Measurements from ENCODE around the gene THEM4.
"Not testable (repeated sequence)": the region's sequence is repeated elsewhere in the genome, so short reads cannot be mapped to it uniquely, and the experiment has no call there.

THEM4 gene

DNA sequence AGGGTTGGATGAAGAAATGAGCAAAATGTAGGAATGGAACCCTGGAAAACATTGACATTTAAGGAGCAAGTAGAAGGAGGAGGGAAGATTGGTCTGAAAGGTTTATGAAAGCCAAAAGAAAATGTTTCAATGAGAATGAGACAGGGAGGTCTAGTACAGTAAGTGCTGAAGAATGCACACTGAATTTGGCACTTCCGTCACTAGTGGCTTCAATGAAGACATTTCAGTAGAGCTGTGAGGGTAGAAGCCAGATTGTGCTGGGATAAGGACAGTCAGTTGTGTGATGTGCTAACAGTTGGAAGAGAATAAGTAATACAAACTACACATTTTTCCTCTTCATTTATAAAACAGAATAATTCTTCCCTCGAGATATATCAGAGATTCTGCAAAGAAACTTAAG is 17.1 kb downstream of the THEM4 start:
- DNase-seq = no peak

DNA sequence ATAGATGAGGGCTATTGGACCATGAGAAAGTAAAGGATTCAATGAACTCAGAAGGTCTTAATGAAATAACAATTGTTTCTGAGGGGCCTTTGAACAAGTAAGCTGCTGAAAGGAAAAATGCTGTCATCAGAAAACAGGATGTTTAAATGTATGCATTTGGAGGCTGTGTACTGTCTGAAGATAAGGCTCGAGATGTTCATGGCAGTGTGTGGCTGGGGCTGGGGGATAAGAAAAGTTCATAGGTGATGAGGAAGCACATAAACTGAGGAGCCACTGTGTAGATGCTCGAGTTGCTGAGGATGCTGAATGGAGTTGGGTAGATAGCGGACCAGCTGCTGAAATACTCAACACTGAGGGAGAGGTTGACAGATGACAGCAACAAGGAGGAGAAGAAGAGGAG is 17.8 kb downstream of the THEM4 start:
- no peak for DNase-seq

DNA sequence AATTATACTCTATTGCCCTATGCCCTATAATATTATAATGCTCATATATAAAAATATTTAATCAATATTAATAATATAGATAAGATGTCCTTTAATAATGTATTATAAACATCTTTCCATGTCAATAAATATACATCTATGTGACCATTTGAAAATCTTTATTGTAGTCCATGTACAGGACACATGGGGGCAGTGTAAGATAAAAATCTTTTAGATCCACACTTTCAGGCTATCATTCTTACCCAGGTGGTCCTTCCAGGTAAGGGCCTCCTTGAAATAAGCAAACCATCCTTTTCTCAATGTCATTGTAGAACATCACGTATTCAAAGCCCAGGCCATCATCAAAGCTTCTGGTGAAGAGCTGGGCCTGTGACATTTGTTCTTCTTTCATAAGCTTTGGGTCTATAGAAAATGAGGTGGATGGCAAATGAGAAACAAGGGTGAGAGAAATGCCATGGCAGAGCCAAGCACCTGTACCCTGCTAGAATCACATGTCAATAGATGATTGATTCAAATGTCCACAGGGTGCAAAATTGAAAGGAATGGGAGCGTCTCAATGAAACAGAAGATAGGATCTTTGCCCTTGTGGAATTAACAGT is 20.2 kb downstream of the THEM4 start:
- DNase-seq = no peak

DNA sequence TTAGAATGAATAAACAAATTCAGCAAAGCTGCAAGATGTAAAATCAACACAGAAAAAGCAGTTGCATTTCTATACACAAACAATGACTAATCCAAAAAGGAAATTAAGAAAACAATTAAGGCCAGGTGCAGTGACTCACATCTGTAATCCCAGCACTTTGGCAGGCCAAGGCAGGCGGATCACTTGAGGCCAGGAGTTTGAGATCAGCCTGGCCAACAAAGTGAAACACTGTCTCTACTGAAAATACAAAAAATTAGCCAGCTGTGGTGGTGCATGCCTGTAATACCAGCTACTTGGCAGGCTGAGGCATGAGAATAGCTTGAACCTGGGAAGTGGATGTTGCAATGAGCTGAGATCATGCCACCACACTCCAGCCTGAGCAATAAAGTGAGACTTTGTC is 22.3 kb downstream of the THEM4 start:
- DNase-seq = no peak

DNA sequence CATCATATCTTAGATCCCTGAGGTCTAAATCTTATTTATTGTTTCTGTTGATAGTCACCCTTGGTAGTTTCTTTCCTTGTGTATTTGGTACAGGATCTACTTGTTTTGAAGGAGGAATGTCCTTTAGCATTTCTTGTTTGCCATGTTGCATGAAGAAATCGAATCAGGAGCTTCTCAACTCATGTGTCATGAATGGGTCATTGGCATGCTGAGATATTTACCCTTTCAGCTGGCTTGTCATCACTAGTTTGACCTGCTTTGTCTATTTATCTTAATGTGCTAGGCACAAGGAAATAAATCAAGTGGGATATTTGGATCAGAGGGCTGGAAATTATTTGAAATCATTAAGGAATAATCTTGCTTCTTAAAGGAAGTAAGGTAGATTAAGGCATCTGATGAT is 23.8 kb downstream of the THEM4 start:
- DNase-seq = no peak

DNA sequence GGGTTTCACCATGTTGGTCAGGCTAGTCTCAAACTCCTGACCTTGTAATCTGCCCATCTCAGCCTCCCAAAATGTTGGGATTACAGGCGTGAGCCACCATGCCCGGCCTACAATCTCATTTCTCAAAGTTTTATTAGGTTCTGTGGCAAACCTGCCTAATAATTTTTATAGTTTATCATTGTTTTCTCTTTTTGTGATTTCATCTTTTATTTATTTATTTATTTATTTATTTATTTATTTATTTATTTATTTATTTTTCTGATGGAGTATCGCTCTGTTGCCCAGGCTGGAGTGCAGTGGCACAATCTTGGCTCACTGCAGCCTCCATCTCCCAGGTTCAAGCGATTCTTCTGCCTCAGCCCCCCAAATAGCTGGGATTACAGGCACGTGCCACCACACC is 24.4 kb downstream of the THEM4 start:
- not testable (repeated sequence) for DNase-seq

DNA sequence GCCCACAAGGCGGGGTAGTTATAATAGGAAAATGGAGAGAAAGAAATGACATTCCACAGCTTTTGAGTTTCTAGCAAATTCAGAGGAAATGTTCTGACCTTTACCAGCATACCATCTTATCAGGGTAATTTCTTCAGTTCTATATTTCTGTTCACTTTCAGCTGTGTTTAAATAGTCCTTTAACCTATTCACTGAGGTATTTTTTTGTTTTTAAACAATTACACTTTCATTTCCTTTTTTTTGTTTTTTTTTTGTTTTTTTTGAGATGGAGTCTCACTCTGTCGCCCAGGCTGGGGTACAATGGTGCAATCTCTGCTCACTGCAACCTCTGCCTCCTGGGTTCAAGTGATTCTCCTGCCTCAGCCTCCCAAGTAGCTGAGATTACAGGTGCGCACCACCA is 24.9 kb downstream of the THEM4 start:
- not testable (repeated sequence) for DNase-seq

DNA sequence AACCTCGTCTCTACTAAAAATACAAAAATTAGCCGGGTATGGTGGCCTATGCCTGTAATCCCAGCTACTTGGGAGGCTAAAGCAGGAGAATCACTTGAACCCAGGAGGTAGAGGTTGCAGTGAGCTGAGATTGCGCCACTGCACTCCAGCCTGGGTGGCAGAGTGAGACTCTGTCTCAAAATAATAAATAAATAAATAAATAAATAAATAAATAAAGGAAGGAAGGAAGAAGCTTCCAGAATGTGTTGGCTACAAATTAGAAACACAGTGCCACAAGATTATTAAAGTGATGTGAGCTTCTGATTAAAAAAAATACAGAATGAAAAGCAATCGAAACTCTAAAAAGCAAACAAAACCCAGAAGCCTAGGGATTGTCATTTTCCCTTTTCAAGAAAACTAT is 25.4 kb downstream of the THEM4 start:
- DNase-seq = not testable (repeated sequence)

DNA sequence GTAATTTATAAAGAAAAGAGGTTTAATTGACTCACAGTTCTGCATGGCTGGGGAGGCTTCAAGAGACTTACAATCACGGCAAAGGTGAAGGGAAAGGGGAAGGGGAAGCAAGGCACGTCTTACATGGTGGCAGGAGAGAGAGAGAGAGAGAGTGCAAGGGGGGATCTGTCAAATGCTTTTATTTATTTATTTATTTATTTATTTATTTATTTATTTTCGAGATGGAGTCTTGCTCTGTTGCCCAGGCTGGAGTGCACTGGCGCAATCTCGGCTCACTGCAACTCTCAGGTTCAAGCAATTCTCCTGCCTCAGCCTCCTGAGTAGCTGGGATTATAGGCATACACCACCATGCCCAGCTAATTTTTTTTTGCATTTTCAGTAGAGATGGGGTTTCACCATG is 26.4 kb downstream of the THEM4 start:
- not testable (repeated sequence) for DNase-seq

DNA sequence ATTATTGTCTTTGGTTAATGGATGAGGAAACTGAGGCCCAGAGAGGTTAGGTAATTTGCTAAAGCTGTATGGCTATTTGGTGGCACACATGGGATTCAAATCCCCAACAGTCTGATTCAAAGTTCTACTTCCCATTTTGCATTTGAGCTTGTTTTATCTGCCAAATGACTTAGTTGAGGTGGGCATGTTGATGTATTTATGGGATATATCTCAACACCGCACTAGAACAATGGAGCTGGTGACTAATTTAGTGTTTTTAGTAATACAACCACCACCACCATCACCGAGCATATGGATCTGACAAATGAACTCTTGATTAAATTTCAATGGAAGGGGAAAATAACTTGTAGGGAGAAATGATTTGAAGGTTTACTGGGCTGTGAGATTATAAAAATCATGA is 26.8 kb downstream of the THEM4 start:
- no peak for DNase-seq

DNA sequence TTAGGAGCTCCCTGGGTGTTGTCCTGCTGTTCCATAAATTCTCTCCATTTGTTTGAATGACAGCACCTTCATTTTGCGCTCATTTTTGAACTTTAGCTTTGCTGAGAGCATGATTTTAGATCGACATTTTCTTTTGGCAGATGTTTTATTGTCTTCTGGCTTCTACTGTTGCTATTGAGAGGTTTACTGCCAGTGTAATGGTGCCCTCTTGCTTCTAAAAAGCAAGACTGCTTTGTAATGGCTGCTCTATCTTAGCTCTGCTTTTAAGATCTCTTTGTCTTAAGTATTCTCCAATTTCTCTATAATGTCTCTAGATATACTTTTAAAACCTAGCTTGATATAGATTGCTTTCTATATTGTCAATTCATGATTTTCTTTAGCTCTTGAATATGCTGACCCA is 27.8 kb downstream of the THEM4 start:
- DNase-seq = no peak

DNA sequence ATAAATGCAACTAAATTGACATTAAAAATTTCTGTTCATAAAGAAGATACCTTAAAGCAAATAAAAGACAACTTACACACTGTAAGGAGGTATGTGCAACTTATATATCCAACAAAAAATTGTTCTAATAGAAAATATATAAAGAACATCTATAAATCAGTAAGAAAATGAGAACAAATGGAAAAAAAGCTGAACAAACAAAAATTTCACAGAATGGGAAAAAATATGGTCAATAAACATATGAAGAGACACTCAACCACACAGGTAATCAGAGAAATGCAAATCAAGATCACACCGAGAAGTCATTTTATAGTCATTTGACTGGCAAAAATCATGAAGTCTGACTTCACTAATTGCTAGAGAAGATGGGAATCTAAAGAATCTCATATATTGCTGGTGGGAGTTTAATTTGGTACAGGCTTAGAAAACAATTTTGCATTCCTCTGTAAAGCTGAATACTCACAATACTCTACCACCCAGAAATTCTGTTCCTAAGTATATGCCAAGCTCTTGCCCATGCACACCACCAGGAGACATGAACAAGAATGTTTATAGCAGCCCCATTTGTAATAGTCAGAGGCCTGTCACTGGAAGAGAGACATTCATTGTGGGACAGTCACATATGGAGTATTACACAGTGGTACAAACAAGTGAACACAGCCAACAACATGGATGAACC is 33.8 kb downstream of the THEM4 start:
- DNase-seq = no peak

DNA sequence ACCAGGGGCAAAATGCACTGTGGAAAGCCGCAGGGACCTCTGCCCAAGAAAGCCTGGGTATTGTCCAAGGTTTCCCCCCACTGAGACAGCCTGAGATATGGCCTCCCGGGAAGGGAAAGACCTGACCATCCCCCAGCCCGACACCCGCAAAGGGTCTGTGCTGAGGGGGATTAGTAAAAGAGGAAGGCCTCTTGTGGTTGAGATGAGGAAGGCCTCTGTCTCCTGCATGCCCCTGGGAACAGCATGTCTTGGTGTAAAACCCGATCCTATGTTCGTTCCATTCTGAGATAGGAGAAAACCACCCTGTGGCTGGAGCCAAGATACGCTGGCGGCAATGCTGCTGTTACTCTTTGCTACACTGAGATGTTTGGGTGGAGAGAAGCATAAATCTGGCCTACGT is 36.5 kb downstream of the THEM4 start:
- not testable (repeated sequence) for DNase-seq

DNA sequence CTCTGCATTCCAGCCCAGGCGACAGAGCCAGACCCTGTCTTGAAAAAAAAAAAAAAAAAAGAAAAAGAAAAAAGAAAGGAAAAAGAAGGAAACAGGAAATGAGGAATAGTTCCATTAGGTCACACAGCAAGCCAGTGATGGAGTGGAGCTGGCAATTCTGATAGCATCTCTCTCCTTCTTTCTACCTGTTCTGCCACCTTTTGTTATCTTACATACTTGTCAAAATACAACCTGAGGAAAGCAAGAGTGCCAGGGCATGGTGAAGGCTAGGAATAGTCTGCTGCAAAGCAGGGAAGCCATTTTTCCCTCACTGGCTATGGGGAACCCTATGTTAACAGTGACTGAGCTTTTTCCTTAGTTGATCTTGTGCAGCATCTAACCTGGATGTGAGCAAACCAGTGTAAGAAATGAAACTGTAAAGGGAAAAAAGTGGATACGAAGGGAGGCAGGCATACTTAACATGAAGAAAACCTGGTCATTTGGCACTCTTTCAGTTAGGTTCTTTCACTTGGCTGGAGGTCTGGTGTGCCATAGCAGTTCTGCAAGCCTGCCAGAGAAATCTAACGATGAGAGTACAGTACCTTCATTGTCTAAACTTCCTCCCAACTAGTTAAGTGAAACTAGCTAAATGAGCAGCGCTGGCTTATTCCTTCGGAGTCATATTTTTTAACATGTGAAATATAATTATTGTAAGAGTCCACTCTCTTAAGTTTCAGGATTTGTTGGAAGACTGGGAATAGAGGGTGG is 37.9 kb downstream of the THEM4 start:
- DNase-seq = no peak

DNA sequence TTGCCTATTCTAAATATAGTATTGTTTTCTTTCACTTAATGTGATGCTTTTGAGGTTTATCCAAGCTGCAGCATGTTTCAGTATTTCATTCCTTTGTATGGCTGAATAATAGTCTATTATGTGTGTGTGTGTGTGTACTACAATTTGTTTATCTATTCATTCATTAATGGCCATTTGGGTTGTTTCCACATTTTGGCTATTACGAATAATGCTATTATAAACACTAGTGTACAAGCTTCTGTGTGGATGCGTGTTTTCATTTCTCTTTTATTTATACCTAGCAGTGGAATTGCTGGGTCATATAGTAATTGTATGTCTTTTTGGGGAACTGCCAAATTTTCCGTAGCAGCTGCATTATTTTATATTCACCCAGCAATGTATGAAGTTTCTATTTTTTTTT is 40.8 kb downstream of the THEM4 start:
- no peak for DNase-seq

DNA sequence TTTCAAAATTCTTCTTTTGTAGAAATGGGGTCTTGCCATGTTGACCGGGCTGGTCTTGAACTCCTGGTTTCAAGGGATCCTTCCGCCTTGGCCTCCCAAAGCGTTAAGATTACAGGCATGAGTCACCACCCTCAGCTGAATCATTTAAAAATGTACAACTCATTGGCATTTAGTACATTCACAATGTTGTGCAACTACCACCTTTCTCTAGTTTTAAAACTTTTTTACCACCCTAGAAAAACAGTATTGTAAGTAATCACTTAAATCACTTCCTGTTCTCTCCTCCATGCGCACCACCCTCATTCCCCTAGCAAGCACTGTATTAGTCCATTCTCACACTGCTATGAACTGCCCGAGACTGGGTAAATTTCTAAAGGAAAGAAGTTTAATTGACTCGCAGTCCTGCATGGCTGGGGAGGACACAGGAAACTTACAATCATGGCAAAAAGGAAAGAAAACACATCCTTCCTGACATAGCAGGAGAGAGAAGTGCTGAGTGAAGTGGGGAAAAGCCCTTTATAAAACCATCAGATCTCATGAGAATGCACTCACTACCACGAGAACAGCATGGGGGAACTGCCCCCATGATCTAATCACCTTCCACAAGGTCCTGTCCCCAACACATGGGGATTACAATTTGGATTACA is 41.4 kb downstream of the THEM4 start:
- no peak for DNase-seq

DNA sequence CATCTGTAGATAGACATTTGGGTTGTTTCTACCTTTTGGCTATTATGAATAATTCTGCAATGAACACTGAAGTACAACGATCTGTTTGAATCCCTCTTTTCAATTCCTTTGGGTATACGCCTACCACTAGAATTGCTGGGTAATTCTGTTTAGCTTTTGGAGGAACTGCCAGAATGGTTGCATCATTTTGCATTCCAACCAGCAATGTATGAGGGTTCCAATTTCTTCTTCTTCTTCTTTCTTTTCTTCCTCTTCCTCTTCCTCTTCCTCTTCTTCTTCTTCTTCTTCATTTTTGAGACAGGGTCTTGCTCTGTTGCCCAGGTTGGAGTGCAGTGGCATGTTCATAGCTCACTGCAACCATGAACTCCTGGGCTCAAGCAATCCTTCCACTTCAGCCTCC is 42.0 kb downstream of the THEM4 start:
- no peak for DNase-seq

DNA sequence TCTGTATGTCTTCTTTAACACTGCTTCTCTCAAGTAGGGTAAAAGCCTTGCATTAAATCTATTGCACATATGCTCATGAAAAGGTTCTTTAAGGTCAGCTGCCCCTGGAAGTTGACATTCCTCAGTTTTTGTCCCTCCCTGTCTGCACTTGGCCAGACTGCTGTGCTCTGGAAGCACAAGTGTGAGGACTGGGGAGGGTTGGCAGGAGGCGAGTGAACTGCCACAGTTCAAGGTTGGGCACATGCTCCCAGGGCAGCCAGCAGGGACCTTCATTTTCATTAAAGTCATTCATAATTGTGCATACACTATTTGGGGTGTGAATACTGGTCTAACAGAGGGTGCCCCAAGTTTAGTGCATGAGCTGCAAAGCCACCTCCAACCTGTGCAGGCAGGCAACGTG is 44.9 kb downstream of the THEM4 start:
- DNase-seq = no peak

DNA sequence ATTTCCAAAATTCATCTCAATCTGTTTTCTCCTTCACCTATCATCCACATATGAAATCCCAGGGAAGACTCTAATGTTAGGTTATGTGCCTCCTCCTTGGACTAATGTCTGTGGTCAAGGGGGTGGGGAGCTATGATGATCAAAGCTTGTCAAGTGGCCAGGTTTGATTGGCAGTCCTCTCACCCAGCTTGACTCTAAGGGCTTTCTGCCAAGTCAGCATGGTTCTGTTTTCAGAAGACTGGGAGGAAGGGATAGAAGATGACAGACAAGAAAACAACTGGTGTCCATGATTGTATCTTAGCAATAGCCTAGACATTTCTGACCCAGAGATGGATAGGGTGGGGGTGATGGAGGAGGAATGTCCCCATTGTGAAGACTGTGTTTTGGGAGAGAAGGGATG is 46.7 kb downstream of the THEM4 start:
- DNase-seq = no peak

DNA sequence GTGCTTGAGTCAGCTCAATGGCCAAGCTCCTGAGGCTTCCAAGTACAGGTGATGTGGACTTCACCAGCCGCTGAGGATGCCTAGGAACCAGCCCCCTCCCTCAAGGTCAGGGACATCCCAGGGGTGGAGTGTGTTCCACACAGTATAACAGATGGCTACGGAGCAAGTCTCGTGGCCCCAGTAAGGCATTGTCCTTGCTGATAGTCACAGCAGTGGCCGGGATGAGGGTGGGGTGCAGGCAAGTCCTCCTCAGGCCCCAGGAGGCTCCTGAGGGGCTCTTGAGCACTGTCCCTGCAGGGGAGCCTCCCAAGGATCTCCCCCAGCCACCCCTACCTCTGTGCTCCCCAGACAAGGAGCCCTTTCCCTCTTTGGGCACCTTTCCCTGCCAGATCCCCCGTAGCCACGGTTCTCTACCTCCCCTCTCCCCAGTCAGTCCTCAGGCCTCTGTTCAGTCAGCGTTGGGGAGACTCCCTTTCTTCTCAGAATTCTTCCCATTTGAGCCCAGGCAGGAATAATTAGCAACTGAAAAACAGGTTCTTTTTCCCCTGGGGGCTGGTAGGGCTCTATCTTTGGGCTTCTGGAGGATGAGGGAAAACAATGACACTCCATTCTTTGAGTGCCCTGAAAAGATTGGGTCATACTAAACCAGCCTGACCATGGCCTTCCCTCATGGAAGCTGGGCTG is 48.7 kb downstream of the THEM4 start:
- DNase-seq = no peak

DNA sequence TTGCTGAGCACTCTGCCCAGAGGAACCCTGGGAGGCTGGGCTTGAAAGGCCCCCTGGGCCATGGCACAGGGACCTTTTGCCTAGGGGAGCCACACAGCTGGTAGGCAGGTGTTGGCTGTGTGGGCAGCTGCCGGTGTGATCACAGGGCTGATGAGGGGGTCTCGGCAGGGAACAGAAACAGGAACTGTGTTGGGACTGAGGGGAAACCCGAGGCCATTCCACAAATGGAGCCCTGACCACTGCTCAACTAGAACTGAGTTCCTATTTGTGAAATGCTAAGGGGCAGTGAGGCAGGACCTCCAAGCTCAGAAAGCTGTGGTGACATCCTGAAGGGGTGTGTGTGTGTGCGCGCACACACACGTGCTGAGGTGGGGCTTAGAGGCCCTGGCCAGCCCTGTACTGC is 49.4 kb downstream of the THEM4 start:
- no peak for DNase-seq

DNA sequence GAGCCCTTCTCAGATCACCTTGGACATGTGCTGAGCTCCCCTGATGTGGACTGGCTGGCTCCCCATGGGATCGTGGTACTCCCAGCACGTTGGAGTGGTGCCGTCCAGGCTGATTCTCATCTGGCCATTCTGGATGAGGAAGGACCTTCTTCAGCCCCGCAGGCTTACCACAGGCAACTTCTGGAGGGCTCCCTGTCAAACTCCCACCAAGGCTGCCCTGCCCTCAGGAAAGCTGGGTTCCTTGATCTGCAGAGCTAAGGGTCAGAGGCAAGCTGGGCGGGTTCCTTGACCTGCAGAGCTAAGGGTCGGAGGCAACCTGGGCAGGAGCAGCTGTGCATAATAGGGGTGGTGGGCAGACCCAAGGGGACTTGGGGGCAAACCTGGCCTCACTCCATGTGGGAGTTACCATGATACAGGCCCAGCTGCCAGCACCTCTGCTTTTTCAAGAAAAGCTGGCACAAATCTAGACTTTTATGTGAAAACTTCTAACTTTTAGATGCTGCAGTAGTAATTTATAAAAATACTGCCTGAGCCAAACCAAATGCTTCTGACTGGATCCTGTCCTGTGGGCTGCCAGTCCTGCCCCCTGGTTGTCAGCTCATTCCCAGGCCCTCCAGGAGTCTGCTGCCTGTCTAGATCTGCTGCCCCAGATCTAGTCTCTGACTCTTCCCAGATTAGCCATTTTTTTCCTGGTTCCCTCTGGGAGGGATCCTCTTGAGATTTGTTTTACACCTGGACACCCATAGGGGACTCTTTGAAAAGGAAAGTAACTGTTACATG is 50.2 kb downstream of the THEM4 start:
- no peak for DNase-seq

All from NCI-H748 treated with DMSO at 0.1 percent for 48 hours (cell line).